ENCODE results near the gene APP. TPM values are rescaled to one million over a fixed set of nuclear protein-coding genes. Genes with fewer than 3 reads are reported as not detected.

APP gene
- total RNA-seq, 1 donor from 2014 or later: 334 TPM

DNA sequence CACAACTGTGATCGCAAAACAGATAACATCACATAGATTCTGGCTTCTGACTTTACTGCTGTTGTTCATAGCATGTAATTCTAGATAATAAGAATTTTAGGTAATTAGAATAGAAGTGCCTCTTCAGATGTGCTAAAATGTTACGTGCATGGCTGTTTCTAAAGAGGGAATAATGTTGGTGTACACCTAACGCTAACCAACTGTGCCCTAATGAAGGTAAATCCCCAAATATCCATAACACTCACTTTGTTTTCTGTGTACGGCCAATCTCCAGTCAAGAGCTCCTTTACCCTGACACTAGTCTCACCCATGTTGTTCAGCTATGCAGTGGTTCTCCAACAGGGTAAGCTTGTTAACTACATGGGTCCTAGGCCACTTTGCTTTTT is 44.4 kb downstream of the APP start:
- DNase-seq: no peak

- DNase-seq: no peak
Observed at GRCh38 chr21:26125433-26126167, 45.0 kb downstream of the APP start.

GRCh38 chr21:26124896-26125295 is 45.7 kb downstream of the APP start:
- DNase-seq: no peak

GRCh38 chr21:26124421-26124833 is 46.1 kb downstream of the APP start:
- peak; percentile 23 for DNase-seq

GRCh38 chr21:26123012-26123411 is 47.6 kb downstream of the APP start:
- no peak for DNase-seq

DNA sequence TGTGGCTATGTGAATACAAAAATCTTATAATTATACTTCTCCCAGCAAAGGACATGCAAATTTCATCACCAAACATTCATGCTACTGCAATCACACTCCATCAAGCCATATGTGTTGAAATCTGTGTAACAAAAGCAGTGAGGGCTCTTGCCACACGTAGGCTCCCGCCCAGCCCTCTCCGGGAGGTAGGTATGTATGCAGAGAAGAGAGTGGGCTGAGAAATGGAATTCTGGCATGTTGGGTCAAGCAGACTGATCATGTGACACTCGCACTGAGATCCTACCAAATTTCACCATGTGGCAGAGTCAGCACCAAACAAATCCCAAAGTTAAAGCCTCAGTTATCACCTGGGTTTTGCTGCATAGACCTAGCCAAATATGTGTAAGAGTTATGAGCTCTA is 49.7 kb downstream of the APP start:
- DNase-seq: no peak

DNA sequence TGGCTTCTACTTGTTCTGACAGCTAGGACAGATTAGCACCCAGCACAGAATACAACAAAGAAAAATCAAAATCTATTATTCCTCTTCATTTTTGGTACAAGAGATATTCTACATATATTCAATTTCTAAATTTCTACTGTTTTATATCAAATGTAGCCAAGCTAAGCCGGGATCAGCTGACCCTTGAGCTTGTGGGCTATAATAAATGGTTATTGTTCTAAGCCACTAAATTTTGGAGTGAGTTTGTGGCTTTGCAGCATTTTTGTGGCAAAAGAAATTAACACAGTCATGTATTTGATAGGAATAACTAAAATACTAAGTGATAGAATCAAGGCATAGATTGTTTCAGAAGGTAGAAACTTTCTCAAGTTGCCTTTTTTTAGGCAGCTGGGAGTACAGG is 50.7 kb downstream of the APP start:
- no peak for DNase-seq

DNA sequence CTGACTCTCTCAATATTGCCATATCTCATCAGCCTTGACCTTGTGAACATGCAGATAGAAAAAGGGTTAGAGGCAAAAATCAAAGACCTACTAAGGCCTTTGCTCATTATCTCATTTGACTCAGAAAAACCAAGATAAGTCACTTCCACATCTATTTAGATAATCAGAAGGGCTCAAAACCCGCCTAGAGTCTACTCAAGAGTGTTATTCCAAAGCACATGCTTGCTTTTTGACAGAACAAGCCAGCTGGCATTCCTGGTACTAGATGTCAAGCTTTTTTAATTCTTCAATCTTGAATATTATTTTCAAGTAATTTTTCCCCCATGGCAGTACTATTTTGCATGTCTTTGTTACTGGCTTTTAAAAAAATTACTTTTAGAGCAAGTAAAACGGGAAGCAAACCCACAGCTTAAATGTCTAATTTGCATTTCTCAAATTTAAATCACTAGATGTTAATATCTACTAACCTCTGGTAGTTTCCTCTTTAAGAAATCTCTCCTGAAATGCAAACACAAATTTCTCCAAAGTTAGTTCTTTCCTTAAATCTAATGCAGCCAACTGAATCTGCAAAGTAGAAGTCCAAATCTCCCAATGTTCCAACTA is 51.5 kb downstream of the APP start:
- peak; percentile 43 for DNase-seq

- no peak for DNase-seq
Observed at GRCh38 chr21:26117972-26118367, 52.6 kb downstream of the APP start.

GRCh38 chr21:26117324-26117971 is 53.1 kb downstream of the APP start:
- no peak for DNase-seq

DNA sequence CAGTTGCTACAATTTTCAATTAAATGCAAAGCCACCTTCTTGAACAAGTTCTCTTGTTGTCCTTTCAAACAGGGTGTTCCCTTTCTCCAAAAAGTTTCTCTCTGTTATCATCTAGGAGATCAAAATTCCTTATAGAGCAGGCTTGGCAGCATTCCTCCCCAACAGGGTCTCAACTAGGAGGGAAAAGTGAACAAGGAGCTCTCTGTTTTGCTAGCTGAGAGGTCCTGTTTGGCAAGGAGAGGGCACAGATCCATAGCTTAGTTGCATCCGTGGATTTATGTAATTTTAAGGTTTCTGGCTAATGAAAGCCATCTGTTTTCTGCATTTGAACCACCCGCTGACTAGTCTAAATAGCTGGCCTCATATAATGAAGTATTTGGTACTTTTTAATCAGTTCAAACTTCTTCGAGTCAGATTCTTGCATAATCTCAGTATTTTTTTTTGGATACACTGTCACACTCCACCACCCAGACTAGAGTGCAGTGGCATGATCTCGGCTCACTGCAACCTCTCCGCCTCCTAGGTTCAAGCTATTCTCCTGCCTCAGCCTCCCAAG is 54.0 kb downstream of the APP start:
- DNase-seq: peak; percentile 77

- peak; percentile 55 for DNase-seq
Observed at GRCh38 chr21:26115899-26116298, 54.7 kb downstream of the APP start.

GRCh38 chr21:26115305-26115704 is 55.3 kb downstream of the APP start:
- peak; percentile 61 for DNase-seq

- no peak for DNase-seq
Observed at GRCh38 chr21:26112975-26113374, 57.6 kb downstream of the APP start.

DNA sequence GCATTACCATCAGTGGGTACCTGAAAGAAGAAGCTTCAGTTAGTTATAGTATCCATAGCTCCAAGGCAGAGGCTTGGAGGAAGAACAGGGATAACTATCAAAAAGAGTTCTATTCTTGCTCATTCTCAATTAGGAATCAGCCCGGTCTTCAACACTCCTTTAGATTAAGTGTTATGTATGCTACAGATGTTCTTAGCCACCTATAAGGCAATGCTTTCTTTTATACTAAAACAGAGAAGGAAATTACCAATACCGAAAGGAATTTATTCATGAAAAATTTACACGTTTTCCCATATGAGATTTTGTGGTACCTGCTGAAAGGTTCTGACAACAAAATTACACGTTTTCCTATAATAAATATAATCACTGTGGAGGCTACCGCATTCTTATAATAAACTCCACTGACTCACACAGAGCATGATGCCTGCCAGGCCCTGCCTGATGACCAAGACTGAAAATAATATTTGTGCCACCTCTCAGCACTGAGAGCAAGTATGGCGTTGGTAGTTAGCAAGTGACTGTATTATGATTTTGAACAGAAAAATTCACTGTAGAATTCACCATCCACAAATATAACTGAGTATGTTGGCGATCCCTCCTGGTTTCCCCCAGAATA is 58.3 kb downstream of the APP start:
- no peak for DNase-seq

DNA sequence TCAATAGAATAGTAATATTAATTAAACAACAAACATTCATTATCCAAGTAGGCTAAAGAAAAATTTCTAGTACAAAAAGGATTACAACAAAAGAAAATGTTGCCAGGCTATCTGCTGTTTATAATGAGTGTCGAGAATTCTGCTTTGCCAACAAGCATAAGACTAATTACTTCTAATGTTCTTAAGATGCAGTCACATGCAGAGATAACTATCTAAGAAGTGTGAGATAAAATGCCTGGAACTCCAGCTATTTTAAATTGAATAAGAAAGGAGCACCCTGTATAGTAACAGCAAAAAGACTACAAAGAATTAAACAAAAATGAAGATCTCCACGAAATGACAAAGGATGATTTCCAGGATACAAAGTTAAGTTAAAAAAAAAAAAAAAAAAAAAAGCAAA is 59.9 kb downstream of the APP start:
- DNase-seq: no peak

GRCh38 chr21:26107429-26107828 is 63.1 kb downstream of the APP start:
- no peak for DNase-seq

- no peak for DNase-seq
Observed at GRCh38 chr21:26106562-26106961, 64.0 kb downstream of the APP start.

GRCh38 chr21:26105819-26106218 is 64.8 kb downstream of the APP start:
- DNase-seq: no peak

- no peak for DNase-seq
Observed at GRCh38 chr21:26100573-26100972, 70.0 kb downstream of the APP start.

DNA sequence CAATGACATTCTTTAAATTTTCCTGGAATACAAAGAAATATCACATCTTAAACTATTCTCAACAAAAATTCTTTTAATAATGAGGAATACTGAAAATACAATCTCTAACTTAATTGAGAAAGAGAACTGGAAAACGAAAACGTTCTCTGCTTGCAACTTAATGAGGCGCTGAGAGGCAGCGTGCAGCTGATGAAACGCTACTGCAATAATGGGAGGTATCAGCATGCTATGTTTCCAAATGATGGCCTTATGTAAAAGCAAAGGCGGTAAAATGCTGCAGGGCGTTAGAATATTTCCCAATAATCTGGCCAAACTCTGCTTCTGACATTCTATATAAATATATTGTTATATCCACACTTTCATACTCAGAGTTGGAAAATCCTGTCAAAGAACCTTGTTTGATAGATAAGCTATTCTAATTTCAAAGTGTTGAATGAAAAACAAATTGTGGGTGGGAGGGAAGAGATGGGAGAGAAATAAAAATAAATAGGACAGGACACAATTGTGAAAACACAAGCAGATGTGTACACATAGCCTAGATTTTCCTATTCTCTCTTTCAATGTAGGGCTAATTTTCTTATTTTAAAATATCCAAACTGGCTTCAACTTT is 70.9 kb downstream of the APP start:
- no peak for DNase-seq

- no peak for DNase-seq
Observed at GRCh38 chr21:26098772-26099397, 71.7 kb downstream of the APP start.
